Hindlimb muscle (tissue), 1 donor: Measurements from ENCODE around the gene NAB1. TPM values are rescaled to one million over a fixed set of nuclear protein-coding genes. Genes with fewer than 3 reads are reported as not detected.
"Not testable (repeated sequence)": the region's sequence is repeated elsewhere in the genome, so short reads cannot be mapped to it uniquely, and the experiment has no call there.

Source experiments
- DNase-seq: peaks from one replicate; pipeline ENCODE4 v3.0.0-alpha.2; 2013
- polyA plus RNA-seq: library from polyadenylated mRNA; unstranded; fragments of 120-200 nt; gene quantifications from one replicate; pipeline ENCODE4 v1.2.1, GENCODE V29; 2013; ENCODE audit not compliant: insufficient read length

NAB1 gene
- polyA plus RNA-seq: 57.9 TPM

GRCh38 chr2:190649035-190649797, at the start of gene NAB1:
NAB1 (plus strand) TSS chr2:190649083; CDS start chr2:190659177, 10,094 bp downstream.
- peak; percentile 68 for DNase-seq

GRCh38 chr2:190599546-190600220, 49.2 kb upstream of the NAB1 start:
- DNase-seq: no peak

GRCh38 chr2:190600293-190601103, 48.4 kb upstream of the NAB1 start:
- no peak for DNase-seq

- DNase-seq: no peak
Measured at GRCh38 chr2:190603374-190603773, 45.5 kb upstream of the NAB1 start.

- DNase-seq: no peak
Measured at GRCh38 chr2:190607014-190607597, 41.8 kb upstream of the NAB1 start.

GRCh38 chr2:190607657-190608357, 41.1 kb upstream of the NAB1 start:
- no peak for DNase-seq

- not testable (repeated sequence) for DNase-seq
Measured at GRCh38 chr2:190608863-190609262, 40.0 kb upstream of the NAB1 start.

- not testable (repeated sequence) for DNase-seq
Measured at GRCh38 chr2:190609397-190609796, 39.5 kb upstream of the NAB1 start.

GRCh38 chr2:190610528-190610927, 38.4 kb upstream of the NAB1 start:
- not testable (repeated sequence) for DNase-seq

- no peak for DNase-seq
Measured at GRCh38 chr2:190615555-190616200, 33.2 kb upstream of the NAB1 start.

- DNase-seq: no peak
Measured at GRCh38 chr2:190618030-190618429, 30.9 kb upstream of the NAB1 start.

- DNase-seq: no peak
Measured at GRCh38 chr2:190625691-190626090, 23.2 kb upstream of the NAB1 start.

GRCh38 chr2:190626641-190627210, 22.2 kb upstream of the NAB1 start:
- DNase-seq: no peak

- DNase-seq: peak; percentile 79
Measured at GRCh38 chr2:190627448-190628412, 21.2 kb upstream of the NAB1 start.

GRCh38 chr2:190628591-190629319, 20.1 kb upstream of the NAB1 start:
- DNase-seq: peak; percentile 83

GRCh38 chr2:190634381-190634780, 14.5 kb upstream of the NAB1 start:
- no peak for DNase-seq

- no peak for DNase-seq
Measured at GRCh38 chr2:190635781-190636180, 13.1 kb upstream of the NAB1 start.

GRCh38 chr2:190636361-190636760, 12.5 kb upstream of the NAB1 start:
- DNase-seq: no peak

GRCh38 chr2:190637281-190637734, 11.6 kb upstream of the NAB1 start:
- DNase-seq: no peak
